Epithelial cell of esophagus (primary cell): ENCODE measurements around the gene POMT1.

Source experiments
- DNase-seq: peaks from one replicate; pipeline ENCODE4 v3.0.0; 2010; ENCODE audit warnings: low read depth
- H3K4me3 ChIP-seq: 2 replicates; pipeline ENCODE4 v1.5.1; 2011; ENCODE audit warnings: mild to moderate bottlenecking, low read length, control low read depth
- CTCF ChIP-seq: IDR thresholded peaks from 2 replicates; pipeline ENCODE4 v1.5.1; 2011; ENCODE audit warnings: low read depth, mild to moderate bottlenecking, low read length, control low read depth, inconsistent platforms; ENCODE audit not compliant: insufficient read depth; ENCODE audit errors: missing control alignments

The POMT1 gene

GRCh38 chr9:131523451-131524435 is 21.0 kb downstream of the POMT1 start:
- DNase-seq = no peak
- no peak overlapping the region for H3K4me3 ChIP-seq
- no peak for TF ChIP-seq CTCF

- no peak for DNase-seq
- TF ChIP-seq CTCF = no peak
- H3K4me3 ChIP-seq = no peak overlapping the region
These were observed 22.1 kb downstream of the POMT1 start for GRCh38 chr9:131524665-131525315.

- TF ChIP-seq CTCF = no peak
- no peak overlapping the region for H3K4me3 ChIP-seq
These were observed 23.2 kb downstream of the POMT1 start for GRCh38 chr9:131525643-131526565.

GRCh38 chr9:131528186-131528585 is 25.5 kb downstream of the POMT1 start:
- H3K4me3 ChIP-seq = no peak overlapping the region
- no peak for DNase-seq
- TF ChIP-seq CTCF = no peak

More at GRCh38 chr9:131525643-131526565, 23.2 kb downstream of the POMT1 start:
- no peak for DNase-seq

GRCh38 chr9:131528886-131529505 is 26.3 kb downstream of the POMT1 start:
- DNase-seq = no peak
- H3K4me3 ChIP-seq = no peak overlapping the region
- TF ChIP-seq CTCF = no peak
